ENCODE results near the gene PTH1R. TPM values are rescaled to one million over a fixed set of nuclear protein-coding genes. Genes with fewer than 3 reads are reported as not detected.

PTH1R gene
- total RNA-seq, 1 experiment from 2014 or later = 1.0 TPM

GRCh38 chr3:46881596-46882376, 4.3 kb downstream of the PTH1R start:
- WGBS (ENCODE audit: extremely low coverage, insufficient read length, low lambda C conversion rate) = no CpG with 5 or more reads among the region's 83 CpGs
- no peak overlapping the region for H3K9ac ChIP-seq (ENCODE audit: extremely low read depth, insufficient read length, low read length)
- H3K36me3 Mint-ChIP-seq (ENCODE audit: insufficient read depth in 1 of 3, low read depth in 3 of 3) = no peaks in the 10 kb centered on the region
- peak overlapping the region; percentile 68 for H3K4me2 ChIP-seq (ENCODE audit: insufficient read depth, insufficient read length, low read length)
- H3K4me1 Mint-ChIP-seq = peaks cover 14 to 34% of the 10 kb centered on the region in 2 experiments
- H4K8ac ChIP-seq (replicated peaks; ENCODE audit: insufficient read length, low read depth, low read length) = no peak overlapping the region
- H2BK20ac ChIP-seq (ENCODE audit: low read depth, low read length, poor library complexity, severe bottlenecking) = no peak overlapping the region
- no peaks in the 10 kb centered on the region for H3K9me3 ChIP-seq (ENCODE audit: control insufficient read depth, low read depth, low read length)
- H3K18ac ChIP-seq (ENCODE audit: insufficient read length, low read depth, low read length) = no peak overlapping the region
- H4K91ac ChIP-seq (ENCODE audit: insufficient read length, low read depth, low read length) = no peak overlapping the region
- H3K27me3 Mint-ChIP-seq (ENCODE audit: low read depth) = peaks cover 94% of the 10 kb centered on the region
- H3K14ac ChIP-seq (ENCODE audit: insufficient read depth, low read length) = no peak overlapping the region
- peaks cover 61% of the 10 kb centered on the region for H3K27me3 ChIP-seq (ENCODE audit: insufficient read depth, low read length)
- no peaks in the 10 kb centered on the region for H3K4me1 ChIP-seq (ENCODE audit: insufficient read depth, low read length)
- no peak for DNase-seq
- no peaks in the 10 kb centered on the region for H4K20me1 ChIP-seq (ENCODE audit: control insufficient read depth, insufficient read depth, insufficient read length)
- peak overlapping the region; percentile 66 to 89 for H3K4me3 Mint-ChIP-seq
- H3K27ac Mint-ChIP-seq = no peak overlapping the region
- no peak overlapping the region for H2AFZ ChIP-seq (ENCODE audit: low read length)
- H3T11ph ChIP-seq (ENCODE audit: low read length) = no peak overlapping the region
- no peaks in the 10 kb centered on the region; a peak in 1 of 5 replicates for H3K9me3 Mint-ChIP-seq
- H3K23me2 ChIP-seq (ENCODE audit: insufficient read length, low read depth, low read length, poor library complexity, severe bottlenecking) = peaks cover 5% of the 10 kb centered on the region
- H3K4ac ChIP-seq (ENCODE audit: low read depth, low read length) = no peak overlapping the region
- no peak overlapping the region for H2BK5ac ChIP-seq (ENCODE audit: insufficient read length, low read length)
- H3K56ac ChIP-seq (ENCODE audit: insufficient read length, low read depth, low read length) = no peak overlapping the region
- H3K27ac ChIP-seq (ENCODE audit: insufficient read length, low read depth, low read length) = no peak overlapping the region
- no peaks in the 10 kb centered on the region for H3K79me1 ChIP-seq (ENCODE audit: insufficient read depth, low read depth, low read length, poor library complexity, severe bottlenecking)
- no peak overlapping the region for H2BK15ac ChIP-seq (ENCODE audit: low read depth, low read length)
- no peak overlapping the region for H2AK5ac ChIP-seq (ENCODE audit: insufficient read length, low read length)
- H4K5ac ChIP-seq (ENCODE audit: insufficient read length, low read depth, low read length) = no peak overlapping the region
- no peaks in the 10 kb centered on the region for H3K79me2 ChIP-seq (ENCODE audit: insufficient read depth, low read length)
- TF ChIP-seq, protein P1, sequence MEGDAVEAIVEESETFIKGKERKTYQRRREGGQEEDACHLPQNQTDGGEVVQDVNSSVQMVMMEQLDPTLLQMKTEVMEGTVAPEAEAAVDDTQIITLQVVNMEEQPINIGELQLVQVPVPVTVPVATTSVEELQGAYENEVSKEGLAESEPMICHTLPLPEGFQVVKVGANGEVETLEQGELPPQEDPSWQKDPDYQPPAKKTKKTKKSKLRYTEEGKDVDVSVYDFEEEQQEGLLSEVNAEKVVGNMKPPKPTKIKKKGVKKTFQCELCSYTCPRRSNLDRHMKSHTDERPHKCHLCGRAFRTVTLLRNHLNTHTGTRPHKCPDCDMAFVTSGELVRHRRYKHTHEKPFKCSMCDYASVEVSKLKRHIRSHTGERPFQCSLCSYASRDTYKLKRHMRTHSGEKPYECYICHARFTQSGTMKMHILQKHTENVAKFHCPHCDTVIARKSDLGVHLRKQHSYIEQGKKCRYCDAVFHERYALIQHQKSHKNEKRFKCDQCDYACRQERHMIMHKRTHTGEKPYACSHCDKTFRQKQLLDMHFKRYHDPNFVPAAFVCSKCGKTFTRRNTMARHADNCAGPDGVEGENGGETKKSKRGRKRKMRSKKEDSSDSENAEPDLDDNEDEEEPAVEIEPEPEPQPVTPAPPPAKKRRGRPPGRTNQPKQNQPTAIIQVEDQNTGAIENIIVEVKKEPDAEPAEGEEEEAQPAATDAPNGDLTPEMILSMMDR (conservative IDR thresholded peaks at IDR 0.05) = no peak
- H2BK12ac ChIP-seq (ENCODE audit: insufficient read length, low read depth, low read length) = no peak overlapping the region
- no peak overlapping the region for H2BK120ac ChIP-seq (ENCODE audit: low read depth, low read length, poor library complexity, severe bottlenecking)
- H3K23ac ChIP-seq (ENCODE audit: insufficient read length, low read depth, low read length) = no peak overlapping the region

Data from H9 (cell line).